ENCODE results near the gene ITPRIPL1. TPM values are rescaled to one million over a fixed set of nuclear protein-coding genes. Genes with fewer than 3 reads are reported as not detected.

Gene ITPRIPL1
- total and polyA plus RNA-seq, 2 of the 8 experiments (the other 6 are each of a cell fraction or from before 2014, with no cell fraction given), result 10.6 to 16.1 TPM

DNA sequence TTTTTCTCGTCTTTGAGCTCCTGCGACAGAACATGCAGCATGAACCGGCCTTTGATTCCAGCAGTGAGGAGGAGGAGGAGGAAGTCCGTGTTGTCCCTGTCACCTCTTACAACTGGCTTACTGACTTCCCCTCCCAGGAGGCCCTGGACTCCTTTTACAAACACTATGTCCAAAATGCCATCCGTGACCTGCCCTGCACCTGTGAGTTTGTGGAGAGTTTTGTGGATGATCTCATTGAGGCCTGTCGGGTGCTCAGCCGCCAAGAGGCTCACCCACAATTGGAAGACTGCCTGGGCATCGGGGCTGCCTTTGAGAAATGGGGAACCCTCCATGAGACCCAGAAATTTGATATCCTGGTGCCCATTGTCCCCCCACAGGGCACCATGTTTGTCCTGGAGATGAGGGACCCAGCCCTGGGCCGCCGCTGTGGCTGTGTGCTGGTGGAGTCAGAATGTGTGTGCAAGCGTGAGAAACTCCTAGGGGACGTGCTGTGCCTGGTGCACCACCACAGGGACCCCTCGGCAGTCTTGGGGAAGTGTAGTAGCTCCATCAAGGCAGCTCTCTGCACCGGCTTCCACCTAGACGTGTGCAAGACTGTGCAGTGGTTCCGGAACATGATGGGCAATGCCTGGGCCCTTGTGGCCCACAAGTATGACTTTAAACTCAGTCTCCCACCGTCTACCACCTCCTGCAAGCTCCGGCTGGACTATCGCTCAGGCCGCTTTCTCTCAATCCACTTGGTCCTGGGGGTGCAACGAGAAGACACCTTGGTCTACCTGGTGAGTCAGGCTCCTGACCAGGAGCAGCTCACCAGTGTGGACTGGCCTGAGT lies 2.1 kb downstream of the ITPRIPL1 start:
- H3K23me2 ChIP-seq (ENCODE audit: low read depth, low read length), result peaks cover 7% of the 10 kb centered on the region; the same call in 1 of the 2 replicates
- H3K14ac ChIP-seq (ENCODE audit: insufficient read length), result no peak overlapping the region
- H3K4me2 ChIP-seq (ENCODE audit: insufficient read depth in 1 of 2, low read depth in 2 of 2, low read length in 2 of 2), result no peak overlapping the region
- no peak overlapping the region for H3K18ac ChIP-seq (ENCODE audit: extremely low read depth, low read length)
- no peak for DNase-seq (ENCODE audit: low read depth in 1 of 2, low spot score in 2 of 2)
- H3K27me3 ChIP-seq (replicated peaks in 1 of 4; ENCODE audit: control insufficient read depth in 3 of 4, extremely low read depth in 1 of 4, insufficient read depth in 3 of 4, low read length in 3 of 4), result peaks cover 0 to 21% (median 14%) of the 10 kb centered on the region in 4 experiments; a peak in 5 of 7 replicates
- ChIA-PET CTCF (ENCODE audit: partially characterized antibody) (interaction anchor here (1.0 to 1.8 kb wide), 2 partner anchors 18 to 181 kb away, joined by 5 read pairs; no protein-coding TSS in a partner anchor), POLR2A (ENCODE audit: partially characterized antibody) (interaction anchor here (1.1 to 3.1 kb wide), 2 partner anchors 9 to 29 kb away, joined by 3 to 26 read pairs; partner anchors contain the start of gene NCAPH)
- H3K23ac ChIP-seq (ENCODE audit: insufficient read length), result no peak overlapping the region
- no peak overlapping the region for H4K5ac ChIP-seq (ENCODE audit: insufficient read length, low read depth, low read length)
- no peak overlapping the region for H2BK12ac ChIP-seq (ENCODE audit: low read depth, low read length)
- H3K4ac ChIP-seq (replicated peaks; ENCODE audit: insufficient read length, low read depth, low read length), result no peak overlapping the region
- H3K27ac ChIP-seq (ENCODE audit: low read depth, low read length), result no peak overlapping the region
- peaks cover 2% of the 10 kb centered on the region; the same call in 1 of the 2 replicates for H3K79me1 ChIP-seq (ENCODE audit: low read depth, low read length)
- H3K9me3 ChIP-seq (ENCODE audit: insufficient read depth in 2 of 2, low read depth in 1 of 2, low read length in 1 of 2), result no peaks in the 10 kb centered on the region
- no peak overlapping the region for H2BK20ac ChIP-seq (ENCODE audit: low read length)
- H3K4me3 ChIP-seq (ENCODE audit: extremely low read depth in 1 of 4, insufficient read depth in 2 of 4, low read depth in 3 of 4, low read length in 4 of 4), result no peak overlapping the region
- peaks cover 0 to 4% (median 2%) of the 10 kb centered on the region in 4 experiments; a peak in 3 of 8 replicates for H3K36me3 ChIP-seq (ENCODE audit: control insufficient read depth in 2 of 4, insufficient read depth in 4 of 4, low read length in 3 of 4)
- H3K4me1 ChIP-seq (replicated peaks in 1 of 4; ENCODE audit: control insufficient read depth in 3 of 4, insufficient read depth in 4 of 4, low read length in 3 of 4), result peaks cover 0 to 9% (median 3%) of the 10 kb centered on the region in 4 experiments; a peak in 6 of 7 replicates
- H2BK15ac ChIP-seq (ENCODE audit: low read length), result no peak overlapping the region
- no peak overlapping the region for H4K91ac ChIP-seq (replicated peaks; ENCODE audit: insufficient read length, low read length)
- FAIRE-seq, result no peak
- H3K9ac ChIP-seq (replicated peaks in 1 of 4; ENCODE audit: extremely low read depth in 1 of 4, low read depth in 3 of 4, low read length in 3 of 4), result no peak overlapping the region
- H2BK5ac ChIP-seq (ENCODE audit: low read depth, low read length), result no peak overlapping the region
- H2AK5ac ChIP-seq (ENCODE audit: low read depth, low read length), result no peak overlapping the region
- no peak overlapping the region for H4K8ac ChIP-seq (ENCODE audit: extremely low read depth, insufficient read depth, low read length)
- H4K20me1 ChIP-seq (replicated peaks in 1 of 2; ENCODE audit: control insufficient read depth in 1 of 2, insufficient read depth in 2 of 2, low read length in 2 of 2), result no peaks in the 10 kb centered on the region
- H2BK120ac ChIP-seq (replicated peaks; ENCODE audit: low read depth, low read length), result no peak overlapping the region
- no peak overlapping the region for H2AFZ ChIP-seq (ENCODE audit: low read length)
- no peaks in the 10 kb centered on the region for H3K79me2 ChIP-seq (ENCODE audit: control insufficient read depth in 1 of 2, insufficient read depth in 2 of 2, low read length in 2 of 2)
- 95% methylated on average over 21 of the region's 21 CpGs; no CpG with 5 or more reads in 1 of the 2 experiments for WGBS, 2 experiments (ENCODE audit: extremely low coverage in 1 of 2, insufficient coverage in 1 of 2, insufficient read length in 1 of 2, insufficient replicate concordance in 2 of 2, low coverage in 1 of 2, low lambda C conversion rate in 2 of 2, missing lambda C conversion rate in 1 of 2)
- H3K56ac ChIP-seq (replicated peaks; ENCODE audit: insufficient read length, low read depth, low read length), result no peak overlapping the region
- TF ChIP-seq POLR2AphosphoS5 (IDR thresholded peaks at IDR 0.05; ENCODE audit: low read depth, low read length) (no peak), EP300 (IDR thresholded peaks at IDR 0.05; ENCODE audit: borderline replicate concordance in 1 of 2, low read depth in 2 of 2, low read length in 2 of 2) (no peak), POU5F1 (IDR thresholded peaks at IDR 0.05; ENCODE audit: low read depth, low read length) (no peak), TCF12 (IDR thresholded peaks at IDR 0.05; ENCODE audit: low read depth, low read length) (no peak), RXRA (IDR thresholded peaks at IDR 0.05; ENCODE audit: insufficient read depth, low read depth, low read length) (no peak), RNF2 (IDR thresholded peaks at IDR 0.05; ENCODE audit: borderline replicate concordance, low read depth, low read length, missing control alignments, poor library complexity, severe bottlenecking) (no peak), HDAC6 (IDR thresholded peaks at IDR 0.05; ENCODE audit: low read depth, low read length) (no peak)
- TF ChIP-seq, protein P1, sequence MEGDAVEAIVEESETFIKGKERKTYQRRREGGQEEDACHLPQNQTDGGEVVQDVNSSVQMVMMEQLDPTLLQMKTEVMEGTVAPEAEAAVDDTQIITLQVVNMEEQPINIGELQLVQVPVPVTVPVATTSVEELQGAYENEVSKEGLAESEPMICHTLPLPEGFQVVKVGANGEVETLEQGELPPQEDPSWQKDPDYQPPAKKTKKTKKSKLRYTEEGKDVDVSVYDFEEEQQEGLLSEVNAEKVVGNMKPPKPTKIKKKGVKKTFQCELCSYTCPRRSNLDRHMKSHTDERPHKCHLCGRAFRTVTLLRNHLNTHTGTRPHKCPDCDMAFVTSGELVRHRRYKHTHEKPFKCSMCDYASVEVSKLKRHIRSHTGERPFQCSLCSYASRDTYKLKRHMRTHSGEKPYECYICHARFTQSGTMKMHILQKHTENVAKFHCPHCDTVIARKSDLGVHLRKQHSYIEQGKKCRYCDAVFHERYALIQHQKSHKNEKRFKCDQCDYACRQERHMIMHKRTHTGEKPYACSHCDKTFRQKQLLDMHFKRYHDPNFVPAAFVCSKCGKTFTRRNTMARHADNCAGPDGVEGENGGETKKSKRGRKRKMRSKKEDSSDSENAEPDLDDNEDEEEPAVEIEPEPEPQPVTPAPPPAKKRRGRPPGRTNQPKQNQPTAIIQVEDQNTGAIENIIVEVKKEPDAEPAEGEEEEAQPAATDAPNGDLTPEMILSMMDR (IDR thresholded peaks at IDR 0.05; ENCODE audit: control extremely low read depth in 1 of 3, insufficient read depth in 1 of 3, low read depth in 1 of 3, low read length in 3 of 3), result no peak

All from H1 (cell line).